HG03039 (cell line): Measurements from ENCODE around the gene MED16.
"Not testable (repeated sequence)": the region's sequence is repeated elsewhere in the genome, so short reads cannot be mapped to it uniquely, and the experiment has no call there.

Source experiments
- ATAC-seq: cut with Tn5 transposase; IDR thresholded peaks from one replicate; pipeline ENCODE4 v1.9.1; 2021; ENCODE audit warnings: mild to moderate bottlenecking, moderate library complexity; ENCODE audit not compliant: unreplicated experiment

MED16 gene

DNA sequence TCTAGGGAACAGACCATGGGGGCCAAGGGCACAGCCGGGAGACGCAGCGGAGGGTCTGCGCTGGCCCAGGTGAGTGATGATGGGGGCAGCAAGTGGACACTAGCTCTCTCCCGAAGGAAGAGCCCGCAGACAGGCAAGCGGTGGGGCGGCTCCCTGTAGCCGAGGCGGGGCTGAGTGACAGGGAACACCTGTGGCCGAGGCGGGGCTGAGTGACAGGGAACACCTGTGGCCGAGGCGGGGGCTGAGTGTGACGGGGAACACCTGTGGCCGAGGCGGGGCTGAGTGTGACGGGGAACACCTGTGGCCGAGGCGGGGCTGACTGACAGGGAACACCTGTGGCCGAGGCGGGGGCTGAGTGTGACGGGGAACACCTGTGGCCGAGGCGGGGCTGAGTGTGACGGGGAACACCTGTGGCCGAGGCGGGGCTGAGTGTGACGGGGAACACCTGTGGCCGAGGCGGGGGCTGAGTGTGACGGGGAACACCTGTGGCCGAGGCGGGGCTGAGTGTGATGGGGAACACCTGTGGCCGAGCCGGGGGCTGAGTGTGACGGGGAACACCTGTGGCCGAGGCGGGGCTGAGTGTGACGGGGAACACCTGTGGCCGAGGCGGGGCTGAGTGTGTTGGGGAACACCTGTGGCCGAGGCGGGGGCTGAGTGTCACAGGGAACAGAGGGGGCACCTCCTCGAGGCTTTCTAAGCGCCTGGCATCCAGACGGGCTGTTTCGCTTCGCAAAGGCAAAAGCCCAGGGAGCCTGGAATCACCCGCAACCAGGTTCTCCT, 1.4 kb downstream of the MED16 start:
- ATAC-seq, result not testable (repeated sequence)

DNA sequence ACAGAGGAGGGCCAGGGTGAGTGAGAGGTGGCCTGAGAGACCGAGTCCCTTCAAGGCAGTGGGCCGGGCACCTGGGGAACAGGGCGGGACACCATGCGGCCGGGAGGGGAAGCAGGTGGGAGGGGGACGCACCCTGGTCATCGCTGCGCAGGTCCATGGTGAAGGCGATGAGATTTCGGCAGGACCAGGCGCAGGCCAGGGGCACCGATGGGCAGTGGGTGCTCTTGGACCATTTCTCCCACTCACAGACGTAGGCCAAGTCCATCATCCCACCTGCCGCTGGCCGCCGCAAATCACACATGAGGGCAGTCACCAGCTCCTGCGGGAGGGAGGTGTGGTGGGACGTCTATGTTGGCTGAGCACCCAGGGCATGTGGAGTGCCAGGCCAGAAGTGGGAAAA, 2.2 kb downstream of the MED16 start:
- no peak for ATAC-seq

DNA sequence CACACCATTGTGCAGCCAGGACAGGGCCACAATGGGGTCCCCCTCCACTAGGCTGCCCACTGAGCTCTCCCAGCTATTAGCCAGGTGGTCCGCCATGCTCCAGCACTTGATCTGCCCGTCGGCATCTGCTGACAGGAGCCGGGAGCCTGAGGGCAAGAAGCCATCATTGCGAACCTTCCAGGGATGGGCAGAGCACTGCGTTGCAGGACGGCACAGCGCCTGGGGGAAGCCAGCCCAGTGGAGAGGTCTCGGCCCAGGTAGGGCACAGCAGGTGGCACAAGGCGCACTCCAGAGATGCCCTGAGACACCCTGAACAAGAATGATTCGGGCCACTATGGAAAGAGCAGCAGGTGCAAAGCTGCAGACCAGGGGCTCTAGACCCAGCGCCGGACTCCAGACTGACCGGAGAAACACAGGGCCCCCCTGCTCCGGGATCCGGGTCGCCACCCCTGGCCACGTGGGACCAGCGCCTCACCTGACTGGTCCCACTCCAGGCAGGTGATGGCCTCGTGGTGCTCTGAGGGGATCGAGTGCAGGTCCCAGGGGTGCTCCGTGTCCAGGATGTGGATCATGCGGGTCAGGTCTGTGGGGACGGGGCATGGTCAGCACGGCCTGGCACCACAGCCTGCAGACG, 3.2 kb downstream of the MED16 start:
- ATAC-seq, result no peak

DNA sequence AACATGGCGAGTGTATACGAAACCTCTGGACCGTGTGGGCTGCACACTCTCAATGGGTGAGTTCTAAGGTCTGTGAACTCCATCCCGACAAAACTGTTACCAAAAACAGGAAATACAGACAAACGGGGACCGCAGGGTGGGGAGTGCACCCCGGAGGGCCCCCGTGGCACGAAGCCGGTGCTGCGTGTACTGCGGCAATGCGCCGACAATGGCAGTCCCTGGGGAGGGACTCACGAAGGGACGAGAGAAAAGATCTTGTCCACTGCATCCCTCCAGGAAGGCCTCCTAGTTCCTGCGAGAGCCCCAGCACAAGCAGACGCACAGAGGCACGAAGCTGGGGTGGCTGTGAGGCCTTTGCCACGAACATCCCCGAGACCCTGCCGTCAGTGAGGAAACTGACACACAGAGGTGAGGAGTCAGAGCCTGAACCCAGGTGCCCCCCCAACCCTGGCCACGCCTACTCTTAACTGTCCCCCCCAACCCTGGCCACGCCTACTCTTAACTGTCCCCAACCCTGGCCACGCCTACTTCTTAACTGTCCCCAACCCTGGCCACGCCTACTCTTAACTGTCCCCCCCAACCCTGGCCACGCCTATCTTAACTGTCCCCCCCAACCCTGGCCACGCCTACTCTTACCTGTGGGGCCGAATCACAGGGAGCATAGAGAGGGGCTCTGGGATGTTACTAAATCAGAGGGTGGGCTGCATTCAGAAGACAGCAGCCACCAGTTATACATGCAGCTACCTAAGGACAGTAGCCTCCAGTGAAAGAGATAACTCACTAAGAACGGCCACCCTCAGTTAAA, 4.2 kb downstream of the MED16 start:
- no peak for ATAC-seq

DNA sequence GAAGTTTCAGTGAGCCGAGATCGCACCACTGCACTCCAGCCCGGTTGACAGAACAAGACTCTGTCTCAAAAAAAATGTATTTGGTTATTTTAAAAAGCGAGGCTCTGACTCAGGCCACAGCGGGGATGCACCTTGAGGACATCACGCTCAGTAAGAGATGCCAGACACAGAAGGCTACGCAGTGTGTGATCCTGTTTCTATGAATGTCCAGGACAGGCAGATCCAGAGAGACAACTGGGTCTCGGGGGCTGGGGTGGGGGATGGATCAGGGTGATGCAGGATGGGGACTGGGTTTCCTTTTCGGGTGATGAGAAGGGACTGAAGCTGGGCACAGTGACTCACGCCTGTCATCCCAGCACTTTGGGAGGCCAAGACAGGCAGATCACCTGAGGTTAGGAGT, 5.4 kb downstream of the MED16 start:
- no peak for ATAC-seq

DNA sequence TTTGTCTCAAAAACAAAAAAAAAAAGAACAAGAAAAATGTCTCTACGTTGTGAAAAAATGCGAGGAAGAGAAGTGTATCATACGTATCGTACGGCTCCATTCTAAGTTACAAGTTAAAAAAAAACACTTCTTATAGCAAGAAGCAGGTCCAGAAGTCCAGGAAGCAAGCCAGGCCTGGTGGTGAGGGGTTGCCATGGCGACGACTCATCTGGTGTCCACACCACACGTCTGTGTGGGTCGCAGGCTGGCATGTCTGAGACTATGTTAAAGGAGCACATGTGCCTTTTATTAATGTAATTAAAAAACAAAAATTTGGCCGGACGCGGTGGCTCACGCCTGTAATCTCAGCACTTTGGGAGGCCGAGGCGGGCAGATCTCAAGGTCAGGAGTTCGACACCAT, 5.9 kb downstream of the MED16 start:
- ATAC-seq, result no peak

DNA sequence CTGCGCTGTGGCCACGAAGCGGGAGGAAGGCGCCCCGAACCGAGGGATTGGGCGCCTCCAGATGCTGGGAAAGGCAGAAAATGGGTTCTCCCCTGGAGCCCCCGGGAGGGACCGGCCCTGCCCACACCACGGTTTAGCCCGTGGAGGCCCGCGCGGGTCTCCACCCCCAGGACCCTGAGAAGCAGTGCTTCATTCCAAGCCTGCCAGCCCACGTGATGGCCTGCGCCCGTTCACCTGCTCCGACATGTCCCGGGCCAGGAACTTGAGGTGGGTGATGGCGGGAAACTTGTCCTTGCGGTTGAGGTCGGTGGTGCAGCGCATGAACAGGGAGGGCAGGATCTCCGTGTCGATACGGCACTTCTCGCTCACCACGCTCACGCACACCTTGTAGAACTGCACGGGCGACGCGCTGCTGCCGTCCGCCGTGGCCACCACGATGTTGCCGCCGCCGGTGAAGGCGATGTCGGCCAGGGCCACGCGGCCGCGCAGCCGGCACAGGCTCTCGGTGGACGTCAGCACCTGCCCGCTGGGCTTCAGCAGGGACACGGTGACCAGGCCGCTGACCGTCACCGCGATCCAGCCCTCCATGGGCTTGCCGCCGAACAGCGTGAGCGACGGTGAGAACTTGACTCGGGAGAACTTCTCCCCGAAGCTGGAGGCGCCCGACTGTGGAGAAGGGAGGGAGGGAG, 7.3 kb downstream of the MED16 start:
- no peak for ATAC-seq

DNA sequence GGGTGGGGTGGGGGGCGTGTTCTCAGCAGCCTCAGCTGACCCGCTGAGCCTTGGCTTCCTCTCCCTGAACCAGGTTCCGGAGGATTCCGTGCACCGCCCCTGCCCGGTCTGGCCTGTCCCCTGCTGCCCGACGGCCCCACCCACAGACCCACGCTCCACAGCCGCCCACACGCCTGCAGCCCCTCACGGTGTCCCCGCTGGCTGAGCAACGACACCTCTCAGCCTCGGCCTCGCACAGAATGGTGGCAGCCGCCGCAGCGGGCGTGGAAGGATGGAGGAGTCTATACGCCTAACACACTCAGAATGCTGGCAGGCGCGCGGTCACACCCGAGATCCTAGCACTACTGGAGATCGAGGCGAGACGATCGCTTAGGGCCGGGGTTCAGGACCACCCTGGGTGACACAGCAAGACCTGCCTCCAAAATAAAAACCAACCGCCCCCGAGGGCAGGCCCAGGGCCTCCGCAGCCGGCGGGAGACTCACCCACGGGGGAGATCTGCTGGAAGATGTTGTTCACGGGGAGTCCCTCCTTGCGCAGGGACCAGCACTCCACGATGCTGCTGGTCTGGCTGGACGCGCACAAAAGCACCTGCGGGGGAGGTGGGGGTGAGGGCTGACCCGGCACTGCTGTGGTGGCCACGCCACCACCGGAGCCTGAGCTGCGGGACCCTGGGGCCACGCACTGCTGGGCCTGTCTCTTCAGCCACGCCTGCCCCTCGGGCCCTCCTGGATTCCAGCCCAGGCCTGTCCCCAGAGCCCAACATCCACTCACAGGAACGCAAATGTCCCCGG, 8.4 kb downstream of the MED16 start:
- no peak for ATAC-seq

DNA sequence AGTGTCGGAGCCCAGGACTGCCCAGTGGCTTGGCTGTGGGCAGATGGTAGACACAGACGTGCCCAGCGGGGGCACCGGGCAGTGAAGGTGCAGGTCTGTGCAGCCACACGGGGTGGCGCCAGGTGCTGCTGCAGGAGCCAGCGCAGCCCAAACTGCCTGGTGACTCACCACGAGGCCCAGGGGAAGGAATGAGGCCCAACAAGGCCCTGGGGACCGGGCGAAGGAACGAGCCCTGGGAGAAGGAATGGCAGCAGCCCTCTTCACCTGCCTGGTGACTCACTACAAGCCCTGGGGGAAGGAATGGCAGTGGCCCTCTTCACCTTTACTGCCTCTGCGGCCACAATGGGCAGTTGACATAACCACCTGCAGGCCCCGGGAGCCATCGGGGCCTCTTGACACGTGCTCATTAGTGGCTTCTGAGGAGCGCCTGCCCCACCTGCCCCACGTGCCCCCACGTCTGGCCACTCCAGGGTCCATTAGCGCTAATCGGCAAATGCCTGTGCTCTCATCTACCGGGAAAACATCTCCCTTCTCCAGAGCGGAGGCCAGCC, 9.3 kb downstream of the MED16 start:
- ATAC-seq, result no peak

DNA sequence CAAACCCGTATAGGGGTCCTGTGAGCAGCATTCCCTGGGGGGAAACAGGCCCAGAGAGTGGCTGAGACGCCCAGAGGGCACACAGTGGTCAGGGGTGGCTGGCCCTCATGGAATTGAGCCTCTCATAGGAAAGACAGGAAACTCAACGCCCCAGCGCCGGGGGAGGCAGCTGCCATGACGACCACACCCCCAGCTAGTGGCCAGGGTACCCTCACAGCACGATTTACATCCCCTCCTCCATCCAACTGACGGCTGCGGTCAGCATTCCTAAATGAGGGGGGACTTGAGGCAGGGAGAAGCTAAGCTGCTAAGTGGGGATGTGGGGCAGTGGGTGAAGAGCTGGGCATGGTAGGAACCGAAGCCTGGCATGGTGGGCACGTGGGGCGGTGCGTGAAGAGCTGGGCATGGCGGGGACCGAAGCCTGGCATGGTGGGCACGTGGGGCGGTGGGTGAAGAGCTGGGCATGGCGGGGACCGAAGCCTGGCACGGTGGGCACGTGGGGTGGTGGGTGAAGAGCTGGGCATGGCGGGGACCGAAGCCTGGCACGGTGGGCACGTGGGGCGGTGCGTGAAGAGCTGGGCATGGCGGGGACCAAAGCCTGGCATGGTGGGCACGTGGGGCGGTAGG, 10.0 kb downstream of the MED16 start:
- no peak for ATAC-seq

DNA sequence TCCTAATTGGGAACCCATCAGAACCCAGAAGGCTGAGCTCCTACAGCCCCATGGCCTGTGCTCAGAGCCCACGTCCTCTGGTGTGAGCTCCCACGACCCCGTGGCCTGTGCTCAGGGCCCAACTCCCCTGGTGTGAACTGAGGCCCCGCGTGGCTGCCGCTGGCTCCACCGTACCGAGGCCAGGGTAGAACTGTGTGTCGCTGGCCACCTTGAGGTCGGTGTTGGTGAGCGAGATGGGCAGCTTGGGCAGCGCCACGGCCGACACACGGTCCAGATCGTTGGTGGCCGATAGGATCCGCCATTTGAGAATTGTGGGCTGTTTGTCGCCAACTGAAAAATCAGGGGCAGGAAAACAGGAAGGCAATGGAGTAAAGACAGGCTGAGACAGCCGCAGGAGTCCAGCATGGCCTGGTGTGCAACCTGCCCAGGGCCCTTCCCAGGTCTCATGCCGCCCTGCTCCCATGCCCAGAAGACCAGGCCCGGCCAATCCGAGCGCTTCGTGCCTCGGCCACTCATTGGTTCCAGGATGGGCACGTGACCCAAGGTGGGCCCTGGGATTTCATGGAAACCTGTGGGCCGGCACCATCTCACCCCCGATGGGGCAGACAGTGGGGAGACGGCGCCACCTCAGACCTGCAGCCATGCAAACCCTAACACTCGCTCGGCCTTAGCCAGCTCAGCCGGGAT, 11.5 kb downstream of the MED16 start:
- ATAC-seq, result no peak

DNA sequence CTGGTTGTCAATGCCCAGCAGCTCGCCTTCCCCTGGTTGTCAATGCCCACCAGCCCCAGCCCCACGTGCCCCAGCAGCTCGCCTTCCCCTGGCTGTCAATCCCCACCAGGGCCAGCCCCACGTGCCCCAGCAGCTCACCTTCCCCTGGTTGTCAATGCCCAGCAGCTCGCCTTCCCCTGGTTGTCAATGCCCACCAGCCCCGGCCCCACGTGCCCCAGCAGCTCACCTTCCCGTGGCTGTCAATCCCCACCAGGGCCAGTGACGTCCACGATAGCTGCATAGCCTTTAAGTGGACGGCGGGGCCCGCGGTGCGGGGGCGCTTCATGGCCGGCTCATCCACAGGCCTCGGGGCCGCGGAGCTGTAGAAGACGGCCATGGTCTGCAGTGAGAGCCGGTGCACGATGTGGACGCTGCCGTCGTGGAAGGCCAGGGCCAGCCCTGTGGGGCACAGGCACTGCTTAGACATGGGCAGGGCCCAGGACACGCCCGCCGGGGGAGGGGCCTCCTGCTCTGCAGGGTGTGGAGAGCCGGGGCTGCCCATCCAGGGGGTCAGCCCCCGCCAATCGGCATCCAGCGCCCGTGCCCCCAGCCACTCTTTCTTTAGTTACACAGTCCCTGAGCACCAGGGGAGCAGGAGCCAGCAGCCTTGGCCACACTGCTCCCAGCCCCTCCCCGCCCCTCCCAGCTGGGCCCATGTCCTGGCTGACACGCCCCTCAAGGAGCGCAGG, 13.1 kb downstream of the MED16 start:
- no peak for ATAC-seq

DNA sequence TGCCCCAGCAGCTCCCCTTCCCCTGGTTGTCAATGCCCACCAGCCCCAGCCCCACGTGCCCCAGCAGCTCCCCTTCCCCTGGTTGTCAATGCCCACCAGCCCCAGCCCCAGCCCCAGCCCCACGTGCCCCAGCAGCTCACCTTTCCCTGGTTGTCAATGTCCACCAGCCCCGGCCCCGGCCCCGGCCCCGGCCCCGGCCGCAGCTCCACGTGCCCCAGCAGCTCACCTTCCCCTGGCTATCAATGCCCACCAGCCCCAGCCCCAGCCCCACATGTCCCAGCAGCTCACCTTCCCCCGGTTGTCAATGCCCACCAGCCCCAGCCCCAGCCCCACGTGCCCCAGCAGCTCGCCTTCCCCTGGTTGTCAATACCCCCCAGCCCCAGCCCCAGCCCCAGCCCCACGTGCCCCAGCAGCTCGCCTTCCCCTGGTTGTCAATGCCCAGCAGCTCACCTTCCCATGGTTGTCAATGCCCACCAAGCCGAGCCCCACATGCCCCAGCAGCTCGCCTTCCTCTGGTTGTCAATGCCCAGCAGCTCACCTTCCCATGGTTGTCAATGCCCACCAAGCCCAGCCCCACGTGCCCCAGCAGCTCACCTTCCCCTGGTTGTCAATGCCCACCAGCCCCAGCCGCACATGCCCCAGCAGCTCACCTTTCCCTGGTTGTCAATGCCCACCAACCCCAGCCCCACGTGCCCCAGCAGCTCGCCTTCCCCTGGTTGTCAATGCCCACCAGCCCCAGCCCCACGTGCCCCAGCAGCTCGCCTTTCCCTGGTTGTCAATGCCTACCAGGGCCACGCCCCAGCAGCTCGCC, 14.0 kb downstream of the MED16 start:
- ATAC-seq, result not testable (repeated sequence)

DNA sequence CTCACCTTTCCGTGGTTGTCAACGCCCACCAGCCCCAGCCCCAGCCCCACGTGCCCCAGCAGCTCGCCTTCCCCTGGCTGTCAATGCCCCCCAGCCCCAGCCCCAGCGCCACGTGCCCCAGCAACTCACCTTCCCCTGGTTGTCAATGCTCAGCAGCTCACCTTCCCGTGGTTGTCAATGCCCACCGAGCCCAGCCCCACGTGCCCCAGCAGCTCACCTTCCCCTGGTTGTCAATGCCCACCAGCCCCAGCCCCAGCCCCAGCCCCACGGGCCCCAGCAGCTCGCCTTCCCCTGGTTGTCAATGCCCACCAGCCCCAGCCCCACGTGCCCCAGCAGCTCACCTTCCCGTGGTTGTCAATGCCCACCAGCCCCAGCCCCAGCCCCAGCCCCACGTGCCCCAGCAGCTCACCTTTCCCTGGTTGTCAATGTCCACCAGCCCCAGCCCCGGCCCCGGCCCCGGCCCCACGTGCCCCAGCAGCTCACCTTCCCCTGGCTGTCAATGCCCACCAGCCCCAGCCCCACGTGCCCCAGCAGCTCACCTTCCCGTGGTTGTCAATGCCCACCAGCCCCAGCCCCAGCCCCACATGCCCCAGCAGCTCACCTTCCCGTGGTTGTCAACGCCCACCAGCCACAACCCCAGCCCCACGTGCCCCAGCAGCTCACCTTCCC, 14.9 kb downstream of the MED16 start:
- ATAC-seq, result not testable (repeated sequence)

DNA sequence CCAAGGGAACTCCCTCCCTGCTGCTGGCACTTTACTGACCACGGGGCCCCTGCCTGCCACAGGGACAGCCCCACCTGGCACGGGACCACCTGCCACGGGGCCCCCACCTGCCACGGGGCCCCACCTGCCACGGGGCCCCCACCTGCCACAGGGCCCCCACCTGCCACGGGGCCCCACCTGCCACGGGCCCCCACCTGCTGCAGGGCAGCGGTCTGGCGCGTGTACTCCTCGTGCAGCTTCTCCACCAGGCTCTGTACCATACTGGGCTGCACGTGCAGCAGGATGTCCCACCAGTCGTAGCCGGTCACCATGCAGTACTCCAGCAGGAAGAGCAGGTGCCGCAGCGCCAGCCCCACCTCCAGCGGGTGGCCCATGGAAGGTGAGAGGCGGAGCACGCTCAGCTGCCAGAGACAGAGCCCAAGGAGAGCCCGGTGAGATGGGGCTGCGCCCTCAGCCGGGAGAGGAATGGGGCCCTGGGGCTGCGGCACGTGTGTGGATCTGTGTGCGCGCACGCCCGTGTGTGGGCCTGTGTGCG, 16.1 kb downstream of the MED16 start:
- no peak for ATAC-seq

DNA sequence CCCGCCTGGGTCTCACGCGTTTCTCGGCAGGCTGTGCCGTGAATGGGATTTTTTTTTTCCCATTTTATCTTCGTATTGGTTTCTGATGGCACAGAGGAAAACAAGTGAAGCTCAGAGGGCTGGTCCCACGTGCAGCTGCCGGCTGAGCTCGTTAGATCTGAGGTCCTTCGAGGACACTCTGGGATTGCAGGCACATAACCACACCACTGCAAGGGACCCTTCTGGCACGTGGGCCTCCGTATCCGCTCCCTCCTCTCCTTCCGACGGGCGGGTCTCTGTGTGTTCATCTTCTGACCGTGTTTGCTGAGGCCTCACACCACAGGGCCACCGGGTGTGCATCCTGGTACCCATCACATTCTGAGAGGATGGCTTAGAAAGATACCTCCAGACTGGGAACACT, 16.9 kb downstream of the MED16 start:
- ATAC-seq, result no peak
